MM.1S (cell line): ENCODE results near the gene SKIDA1.
"Not testable (repeated sequence)": the region's sequence is repeated elsewhere in the genome, so short reads cannot be mapped to it uniquely, and the experiment has no call there.

Source experiments
- DNase-seq: peaks from one replicate; pipeline ENCODE4 v3.0.0-alpha.2; 2015
- H2AFZ ChIP-seq: fragments of 300-600 bp; sonication (generic); 2 replicates; pipeline ENCODE4 v1.6.0; 2016; ENCODE audit warnings: antibody characterized with exemption, low read length
- H3F3A ChIP-seq: fragments of 300-600 bp; sonication (generic); 2 replicates; pipeline ENCODE4 v1.6.1; 2016; ENCODE audit warnings: mild to moderate bottlenecking, antibody characterized with exemption, low read length, moderate library complexity, mixed read lengths; ENCODE audit not compliant: insufficient read depth
- H3K27ac ChIP-seq: fragments of 300-600 bp; sonication (generic); 2 replicates; pipeline ENCODE4 v1.5.1; 2016; ENCODE audit warnings: mild to moderate bottlenecking, low read length
- H3K27me3 ChIP-seq: fragments of 300-600 bp; sonication (generic); replicated peaks from 2 replicates; pipeline ENCODE4 v1.6.0; 2016; ENCODE audit warnings: low read length; ENCODE audit not compliant: insufficient read depth
- H3K36me3 ChIP-seq: fragments of 300-600 bp; sonication (generic); replicated peaks from 2 replicates; pipeline ENCODE4 v1.6.1; 2016; ENCODE audit warnings: mild to moderate bottlenecking, low read length, mixed read lengths; ENCODE audit not compliant: insufficient read depth
- H3K4me1 ChIP-seq: fragments of 300-600 bp; sonication (generic); 2 replicates; pipeline ENCODE4 v1.6.1; 2016; ENCODE audit warnings: low read length, mixed read lengths
- H3K4me2 ChIP-seq: fragments of 300-600 bp; sonication (generic); 2 replicates; pipeline ENCODE4 v1.6.0; 2016; ENCODE audit warnings: low read depth, low read length
- H3K4me3 ChIP-seq: fragments of 300-600 bp; sonication (generic); 2 replicates; pipeline ENCODE4 v1.5.1; 2016; ENCODE audit warnings: low read length, mixed read lengths
- H3K79me2 ChIP-seq: fragments of 300-600 bp; sonication (generic); 2 replicates; pipeline ENCODE4 v1.6.1; 2016; ENCODE audit warnings: mixed run types, low read length, mixed read lengths
- H3K9ac ChIP-seq: fragments of 300-600 bp; sonication (generic); 2 replicates; pipeline ENCODE4 v1.6.1; 2016; ENCODE audit warnings: low read length, mixed read lengths
- H3K9me2 ChIP-seq: fragments of 300-600 bp; sonication (generic); replicated peaks from 2 replicates; pipeline ENCODE4 v1.6.1; 2016; ENCODE audit warnings: mild to moderate bottlenecking, low read length, mixed read lengths; ENCODE audit not compliant: insufficient read depth
- H3K9me3 ChIP-seq: fragments of 300-600 bp; sonication (generic); replicated peaks from 2 replicates; pipeline ENCODE4 v1.6.1; 2016; ENCODE audit warnings: mild to moderate bottlenecking, low read length, mixed read lengths; ENCODE audit not compliant: insufficient read depth
- H4K20me1 ChIP-seq: fragments of 300-600 bp; sonication (generic); 2 replicates; pipeline ENCODE4 v1.6.1; 2016; ENCODE audit warnings: mild to moderate bottlenecking, low read length, moderate library complexity, mixed read lengths; ENCODE audit not compliant: insufficient read depth
- CTCF ChIP-seq: fragments of 300-600 bp; sonication (generic); IDR thresholded peaks from 2 replicates; pipeline ENCODE4 v1.5.1; 2016; ENCODE audit warnings: antibody characterized with exemption, low read length, mixed read lengths
- EZH2 ChIP-seq: fragments of 300-600 bp; sonication (generic); optimal IDR thresholded peaks from 2 replicates; pipeline ENCODE3; 2017; ENCODE audit warnings: low read depth, mild to moderate bottlenecking, antibody characterized with exemption, low read length, mixed read lengths
- EZH2phosphoT487 ChIP-seq: fragments of 300-600 bp; sonication (generic); IDR thresholded peaks from 2 replicates; pipeline ENCODE4 v1.6.1; 2018; ENCODE audit warnings: antibody characterized with exemption, low read length

SKIDA1 gene

GRCh38 chr10:21570761-21571521 is 45.5 kb upstream of the SKIDA1 start:
- TF ChIP-seq EZH2phosphoT487 (no peak), CTCF (no peak), EZH2 (no peak)
- Histone ChIP-seq H3K27me3 (no peaks in the 10 kb centered on the region), H2AFZ (no peak overlapping the region), H3K4me2 (no peak overlapping the region), H3K27ac (no peak overlapping the region), H3K4me3 (no peak overlapping the region), H4K20me1 (0 out of 2 replicates have a peak, but pooled peaks cover 2% of the 10 kb centered on the region), H3K79me2 (peaks cover 90% of the 10 kb centered on the region), H3K36me3 (no peaks in the 10 kb centered on the region), H3K4me1 (0 out of 2 replicates have a peak, but pooled peaks cover 10% of the 10 kb centered on the region), H3K9me3 (no peaks in the 10 kb centered on the region), H3K9me2 (no peaks in the 10 kb centered on the region), H3K9ac (no peak overlapping the region), H3F3A (no peaks in the 10 kb centered on the region; the same call in 1 of the 2 replicates)
- no peak for DNase-seq

GRCh38 chr10:21558984-21559383 is 33.5 kb upstream of the SKIDA1 start:
- not testable (repeated sequence) for H3K4me3 ChIP-seq, H3K36me3 ChIP-seq, H3K4me1 ChIP-seq, H3K9ac ChIP-seq, H3K27me3 ChIP-seq, H2AFZ ChIP-seq, DNase-seq, H4K20me1 ChIP-seq, H3F3A ChIP-seq, H3K9me2 ChIP-seq, H3K9me3 ChIP-seq, H3K27ac ChIP-seq, H3K4me2 ChIP-seq
- H3K79me2 ChIP-seq, result peaks cover 53% of the 10 kb centered on the region

GRCh38 chr10:21556527-21556926 is 31.0 kb upstream of the SKIDA1 start:
- Histone ChIP-seq H3K9ac (no peak overlapping the region), H4K20me1 (no peaks in the 10 kb centered on the region), H3K27ac (no peak overlapping the region), H3K4me3 (no peak overlapping the region), H3K9me3 (no peaks in the 10 kb centered on the region), H3K36me3 (peaks cover 4% of the 10 kb centered on the region; the same call in 1 of the 2 replicates), H3K27me3 (no peaks in the 10 kb centered on the region), H3K9me2 (no peaks in the 10 kb centered on the region), H3K4me2 (no peak overlapping the region), H3K79me2 (peaks cover 51% of the 10 kb centered on the region), H2AFZ (no peak overlapping the region), H3F3A (no peaks in the 10 kb centered on the region), H3K4me1 (no peaks in the 10 kb centered on the region)
- TF ChIP-seq CTCF, result no peak
- TF ChIP-seq EZH2phosphoT487, result no peak
- TF ChIP-seq EZH2, result no peak
- no peak for DNase-seq

GRCh38 chr10:21552638-21553037 is 27.2 kb upstream of the SKIDA1 start:
- no peaks in the 10 kb centered on the region for H3K27me3 ChIP-seq
- H3F3A ChIP-seq, result no peaks in the 10 kb centered on the region
- no peaks in the 10 kb centered on the region for H3K4me1 ChIP-seq
- H3K4me3 ChIP-seq, result no peak overlapping the region
- H3K36me3 ChIP-seq, result peaks cover 4% of the 10 kb centered on the region
- H4K20me1 ChIP-seq, result no peaks in the 10 kb centered on the region
- peaks cover 56% of the 10 kb centered on the region for H3K79me2 ChIP-seq
- no peak overlapping the region for H2AFZ ChIP-seq
- H3K9ac ChIP-seq, result no peak overlapping the region
- no peak for TF ChIP-seq EZH2
- H3K9me3 ChIP-seq, result no peaks in the 10 kb centered on the region
- no peak for DNase-seq
- no peak overlapping the region for H3K4me2 ChIP-seq
- no peak overlapping the region for H3K27ac ChIP-seq
- no peaks in the 10 kb centered on the region for H3K9me2 ChIP-seq
